SU-DHL-6 (cell line): Measurements from ENCODE around the gene SIX3.

Source experiments
- EZH2phosphoT487 ChIP-seq: fragments of 200-600 bp; sonication (generic), shearing (Covaris generic); conservative IDR thresholded peaks from 2 replicates; pipeline ENCODE4 v1.6.1; 2018; ENCODE audit warnings: mild to moderate bottlenecking, antibody characterized with exemption, low read length, moderate library complexity, mixed read lengths
- TF ChIP-seq, protein P1 (sequence below): fragments of 200-600 bp; sonication (generic); IDR thresholded peaks from one replicate; pipeline ENCODE4 v1.5.1; 2017; ENCODE audit warnings: antibody characterized with exemption, mild to moderate bottlenecking, low read length, moderate library complexity; ENCODE audit not compliant: insufficient read depth, poor library complexity, severe bottlenecking

DNA sequence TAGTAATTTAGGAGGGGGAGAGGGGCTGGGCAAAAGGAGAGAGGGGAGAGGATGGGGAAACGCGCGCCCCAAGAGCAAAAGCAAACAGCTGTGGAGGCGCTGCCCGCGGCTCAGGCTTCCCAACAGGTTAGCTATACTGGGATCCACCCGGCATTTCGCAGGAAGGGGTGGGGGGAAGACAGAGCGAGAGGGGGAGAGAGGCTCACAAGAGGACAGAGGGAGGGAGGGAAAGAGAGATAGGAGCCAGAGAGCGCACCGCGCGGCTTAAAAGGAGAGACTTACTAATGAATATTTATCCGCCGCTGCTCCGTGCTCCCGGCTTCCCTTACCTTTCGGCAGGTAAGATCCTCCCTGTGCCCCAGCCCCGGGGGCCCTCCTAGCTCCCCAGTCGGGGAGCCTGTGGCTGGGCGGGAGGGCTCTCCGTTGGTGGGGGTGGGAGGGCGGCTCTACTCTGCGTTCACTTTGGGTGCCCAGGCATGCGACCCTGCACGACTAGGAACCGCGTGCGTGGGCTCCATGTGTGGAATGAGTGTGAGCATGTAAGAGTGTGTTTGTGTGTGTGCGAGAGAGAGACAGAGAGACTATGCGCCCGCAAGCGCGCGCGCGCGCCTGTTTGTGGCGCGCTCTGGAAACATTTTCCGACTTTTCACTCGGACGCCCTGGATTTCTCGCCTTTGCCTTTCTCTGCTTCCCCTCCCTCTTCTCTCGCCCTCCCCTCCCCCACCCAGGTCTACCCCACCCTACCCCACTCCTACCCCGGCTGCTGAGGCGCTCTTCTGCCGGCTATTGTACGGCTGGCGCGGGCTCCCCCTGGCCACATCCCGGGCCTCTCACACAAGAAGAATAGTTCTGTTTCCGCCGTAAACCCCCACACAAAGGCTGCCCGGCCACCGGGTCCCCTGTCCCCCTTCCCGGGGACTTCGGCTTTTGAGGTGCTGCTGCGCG lies 7.2 kb upstream of the SIX3 start:
- TF ChIP-seq, protein P1, sequence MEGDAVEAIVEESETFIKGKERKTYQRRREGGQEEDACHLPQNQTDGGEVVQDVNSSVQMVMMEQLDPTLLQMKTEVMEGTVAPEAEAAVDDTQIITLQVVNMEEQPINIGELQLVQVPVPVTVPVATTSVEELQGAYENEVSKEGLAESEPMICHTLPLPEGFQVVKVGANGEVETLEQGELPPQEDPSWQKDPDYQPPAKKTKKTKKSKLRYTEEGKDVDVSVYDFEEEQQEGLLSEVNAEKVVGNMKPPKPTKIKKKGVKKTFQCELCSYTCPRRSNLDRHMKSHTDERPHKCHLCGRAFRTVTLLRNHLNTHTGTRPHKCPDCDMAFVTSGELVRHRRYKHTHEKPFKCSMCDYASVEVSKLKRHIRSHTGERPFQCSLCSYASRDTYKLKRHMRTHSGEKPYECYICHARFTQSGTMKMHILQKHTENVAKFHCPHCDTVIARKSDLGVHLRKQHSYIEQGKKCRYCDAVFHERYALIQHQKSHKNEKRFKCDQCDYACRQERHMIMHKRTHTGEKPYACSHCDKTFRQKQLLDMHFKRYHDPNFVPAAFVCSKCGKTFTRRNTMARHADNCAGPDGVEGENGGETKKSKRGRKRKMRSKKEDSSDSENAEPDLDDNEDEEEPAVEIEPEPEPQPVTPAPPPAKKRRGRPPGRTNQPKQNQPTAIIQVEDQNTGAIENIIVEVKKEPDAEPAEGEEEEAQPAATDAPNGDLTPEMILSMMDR: no peak
- TF ChIP-seq EZH2phosphoT487: no peak
